GM12892 (cell line): Measurements from ENCODE around the gene SFN.

Source experiments
- DNase-seq: peaks from one replicate; pipeline ENCODE4 v3.0.0; 2011; ENCODE audit not compliant: insufficient read length
- FAIRE-seq: peaks from 2 replicates; lab custom pipeline; 2011; peaks lifted over from hg19 to GRCh38; lab: Jason Lieb, UNC
- POLR2A ChIP-seq: IDR thresholded peaks from 2 replicates; pipeline ENCODE4 v1.6.1; 2011; ENCODE audit warnings: low read depth, low read length, control low read depth
- POLR2AphosphoS5 ChIP-seq: IDR thresholded peaks from 2 replicates; pipeline ENCODE4 v1.6.1; 2011; ENCODE audit warnings: low read depth, low read length, control low read depth
- TAF1 ChIP-seq: IDR thresholded peaks from 2 replicates; pipeline ENCODE4 v1.6.1; 2011; ENCODE audit warnings: low read depth, mild to moderate bottlenecking, control low read depth, low read length, borderline replicate concordance

SFN gene

DNA sequence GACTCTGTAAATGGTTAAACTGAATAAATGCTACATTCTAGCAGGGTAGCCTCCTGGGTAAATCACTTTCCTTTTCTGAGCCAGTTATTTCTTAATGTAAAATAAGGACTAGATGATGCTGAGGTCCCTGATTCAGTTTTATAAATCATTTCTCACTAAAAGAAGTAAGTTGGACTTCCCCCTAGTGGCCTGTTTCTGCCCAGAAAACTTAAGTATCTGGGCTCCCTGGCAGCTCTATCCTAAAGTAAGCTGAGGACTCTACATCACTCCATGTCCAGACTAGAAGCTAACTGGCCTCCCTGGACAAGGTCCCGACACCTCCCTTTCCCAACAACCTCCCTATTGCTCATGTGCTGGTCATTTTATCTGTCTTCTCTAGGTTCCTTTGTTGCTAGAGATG, 24.2 kb downstream of the SFN start:
- FAIRE-seq (no peak), DNase-seq (no peak)
- TF ChIP-seq POLR2AphosphoS5 = no peak
- TF ChIP-seq TAF1 = no peak
- no peak for TF ChIP-seq POLR2A

DNA sequence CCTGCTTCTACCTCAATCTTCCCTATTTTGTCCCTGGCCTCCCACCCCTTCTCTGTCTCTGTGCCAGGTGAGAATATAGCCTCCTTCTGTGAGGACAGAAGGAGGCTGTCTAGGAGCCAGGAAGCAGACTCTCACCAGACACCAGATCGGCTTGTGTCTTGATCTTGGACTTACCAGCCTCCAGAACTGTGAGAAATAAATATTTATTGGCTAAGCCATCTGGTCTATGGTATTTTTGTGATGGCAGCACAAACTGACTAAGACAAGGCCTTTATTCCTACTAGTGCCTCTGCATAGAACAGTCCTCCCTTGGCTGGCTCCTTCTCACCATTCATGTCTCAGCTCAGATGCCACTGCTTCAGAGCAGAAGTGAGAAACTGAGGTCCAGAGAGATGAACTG, 25.3 kb downstream of the SFN start:
- FAIRE-seq (no peak), DNase-seq (no peak)
- TF ChIP-seq POLR2AphosphoS5 (no peak), TAF1 (no peak), POLR2A (no peak)

DNA sequence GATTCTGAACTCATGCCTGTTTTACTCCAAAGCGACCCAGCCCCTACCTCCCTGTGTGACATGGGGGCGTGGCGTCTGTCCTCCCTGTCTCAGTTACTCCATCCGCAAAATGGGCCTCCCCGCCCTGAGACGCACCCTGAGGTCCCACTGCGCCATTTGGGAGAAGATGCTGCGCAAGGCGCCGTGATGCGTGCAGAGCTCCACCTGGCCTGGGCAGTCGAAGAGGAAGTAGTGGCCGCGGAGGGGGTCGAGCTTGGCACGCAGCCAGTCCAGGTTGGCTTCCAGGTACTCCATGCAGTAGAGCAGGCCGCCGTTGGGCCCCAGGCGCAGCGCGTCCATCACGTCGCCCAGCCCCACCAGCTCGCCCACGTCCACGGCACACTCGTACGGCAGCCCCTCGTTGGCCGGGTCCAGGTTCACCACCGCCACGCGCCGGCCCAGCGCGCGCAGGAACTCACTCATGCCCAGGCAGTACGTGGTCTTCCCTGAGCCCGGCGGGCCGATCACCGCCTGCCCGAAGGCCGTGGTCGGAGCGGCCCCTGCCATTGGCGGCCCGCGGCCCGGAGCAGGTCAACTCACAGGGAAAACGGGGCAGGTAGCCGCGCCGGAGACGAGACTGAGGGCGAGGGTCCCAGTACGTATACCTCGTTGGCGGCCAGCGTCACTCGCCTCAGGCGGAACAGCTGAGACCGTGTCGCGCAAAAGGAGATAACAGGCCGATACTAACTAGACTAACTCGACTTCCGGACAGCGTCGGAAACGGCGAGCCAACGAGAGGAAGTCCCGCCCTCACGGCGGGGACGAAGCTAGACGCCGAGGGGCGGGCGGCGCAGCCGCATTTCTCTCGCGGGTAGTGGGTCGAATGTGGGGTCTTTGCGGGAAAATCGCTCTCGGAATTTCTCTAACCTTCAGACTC, 26.9 kb downstream of the SFN start, which contains the start of gene GPN2:
TSS of gene GPN2 (minus strand) at position 733 of the 916 bp plus-strand sequence. CDS start at position 546, 187 bp downstream.
- DNase-seq (peak; percentile 96), FAIRE-seq (peak; percentile 95)
- TF ChIP-seq TAF1 (peak; percentile 63; the same call in 1 of the 2 replicates), POLR2AphosphoS5 (peak; percentile 96), POLR2A (peak; percentile 97)

DNA sequence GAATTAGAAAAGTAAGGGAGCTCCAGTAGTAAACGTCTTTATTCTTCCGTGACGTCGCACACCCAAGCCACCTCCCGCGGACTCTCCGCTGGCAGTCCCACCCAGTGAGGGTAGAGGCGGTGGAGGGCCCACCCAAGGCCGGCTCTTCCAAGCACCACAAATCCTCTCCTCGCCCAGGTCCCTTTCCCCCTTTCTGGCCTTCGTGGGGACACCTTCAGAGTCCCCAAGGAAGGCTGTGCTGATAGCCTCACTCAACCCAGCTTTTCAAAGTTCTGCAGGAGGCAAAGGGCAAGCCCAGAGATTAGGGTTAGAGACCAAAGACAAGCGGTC, 27.5 kb downstream of the SFN start:
- FAIRE-seq = no peak

DNA sequence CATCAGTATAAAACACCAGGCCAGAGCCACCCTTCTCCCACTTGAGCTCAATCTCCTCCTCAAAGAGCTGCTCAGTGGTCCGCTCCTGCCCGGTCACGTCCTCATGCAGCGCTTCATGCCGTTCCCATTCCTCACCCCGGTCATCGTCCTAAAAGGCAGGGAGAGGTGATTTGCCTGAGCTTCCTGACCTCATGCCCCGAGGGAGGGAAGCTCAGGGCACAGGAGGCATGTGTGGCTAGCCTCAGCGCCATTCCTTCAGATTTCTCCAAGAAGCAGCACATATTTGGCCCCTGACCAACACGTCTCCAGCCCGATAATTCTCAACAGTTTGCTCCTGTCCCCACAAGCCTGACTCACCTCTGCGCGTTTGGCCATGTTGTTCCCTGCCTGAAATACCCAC, 31.3 kb downstream of the SFN start:
- FAIRE-seq = no peak
- no peak for TF ChIP-seq POLR2A
- no peak for TF ChIP-seq POLR2AphosphoS5
- TF ChIP-seq TAF1 = no peak

More for the DNA sequence above, 27.5 kb downstream of the SFN start:
- DNase-seq = no peak
- TF ChIP-seq POLR2A (no peak), POLR2AphosphoS5 (no peak), TAF1 (no peak)

DNA sequence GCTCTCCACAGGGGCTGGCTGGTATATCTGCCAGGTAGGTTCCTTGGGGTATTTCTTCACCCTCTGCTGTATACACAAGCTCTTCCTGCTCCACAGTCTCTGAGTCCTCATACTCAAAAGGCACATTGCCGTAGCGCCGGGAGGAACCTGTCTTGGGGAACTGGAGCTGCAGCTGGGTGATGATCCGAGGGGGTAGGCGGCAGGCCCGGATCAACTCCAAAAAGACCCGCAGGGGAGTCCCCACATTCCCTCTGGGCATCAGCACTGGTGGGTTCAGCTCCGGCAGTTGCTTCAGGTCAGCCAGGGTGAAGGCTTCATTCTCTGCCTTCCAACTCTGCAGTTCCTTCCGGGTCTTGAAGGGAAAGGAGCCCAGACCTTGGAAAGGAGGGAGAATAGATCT, 34.4 kb downstream of the SFN start:
- FAIRE-seq = no peak
- no peak for TF ChIP-seq TAF1
- TF ChIP-seq POLR2AphosphoS5 = no peak
- TF ChIP-seq POLR2A = no peak
- DNase-seq = no peak

More for the DNA sequence above, 31.3 kb downstream of the SFN start:
- DNase-seq = no peak

DNA sequence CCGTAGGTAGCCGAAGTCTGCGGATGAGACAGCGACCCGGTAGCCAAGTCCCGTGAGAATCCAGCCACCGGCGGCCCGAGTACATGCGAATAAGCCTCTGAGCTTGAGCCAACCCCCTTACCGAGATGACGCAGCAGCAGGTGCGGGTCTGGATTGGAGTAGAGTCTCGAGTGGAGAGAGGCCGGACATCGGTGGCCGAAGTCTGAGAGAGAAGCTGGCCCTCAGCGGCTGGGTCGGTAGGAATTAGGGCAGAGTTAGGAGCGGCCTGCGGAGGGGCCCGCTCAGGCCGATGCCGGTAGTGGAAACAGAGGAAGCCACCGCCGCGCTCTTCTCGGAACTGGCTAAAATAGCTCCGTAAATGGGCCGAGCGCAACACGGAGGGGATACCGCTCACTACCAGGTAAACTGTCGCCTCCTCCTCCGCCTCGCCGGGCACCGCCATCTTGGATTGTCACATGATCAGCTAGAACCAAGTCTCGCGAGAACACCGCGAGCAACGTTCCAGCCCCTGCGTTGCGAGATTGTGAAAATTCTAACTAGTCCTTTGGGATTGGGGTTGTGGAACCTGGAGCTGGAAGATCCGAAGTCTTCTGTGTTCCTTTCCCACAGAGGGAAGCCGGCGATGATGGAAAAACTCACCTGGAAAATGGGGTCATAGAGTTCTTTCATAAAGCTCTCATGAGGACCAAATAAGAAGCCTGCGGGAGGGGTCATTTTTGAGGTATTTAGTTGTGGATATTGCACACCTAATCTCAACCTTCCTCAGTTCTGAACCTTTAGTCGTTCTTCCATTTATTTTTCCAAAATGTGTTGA, 37.3 kb downstream of the SFN start, which contains the start of gene GPATCH3:
TSS of gene GPATCH3 (minus strand) at position 467 of the 814 bp plus-strand sequence. CDS start at position 442, 25 bp downstream.
- FAIRE-seq (peak; percentile 84), DNase-seq (peak; percentile 80)
- TF ChIP-seq TAF1 (peak; percentile 95), POLR2AphosphoS5 (peak; percentile 83), POLR2A (peak; percentile 92)

DNA sequence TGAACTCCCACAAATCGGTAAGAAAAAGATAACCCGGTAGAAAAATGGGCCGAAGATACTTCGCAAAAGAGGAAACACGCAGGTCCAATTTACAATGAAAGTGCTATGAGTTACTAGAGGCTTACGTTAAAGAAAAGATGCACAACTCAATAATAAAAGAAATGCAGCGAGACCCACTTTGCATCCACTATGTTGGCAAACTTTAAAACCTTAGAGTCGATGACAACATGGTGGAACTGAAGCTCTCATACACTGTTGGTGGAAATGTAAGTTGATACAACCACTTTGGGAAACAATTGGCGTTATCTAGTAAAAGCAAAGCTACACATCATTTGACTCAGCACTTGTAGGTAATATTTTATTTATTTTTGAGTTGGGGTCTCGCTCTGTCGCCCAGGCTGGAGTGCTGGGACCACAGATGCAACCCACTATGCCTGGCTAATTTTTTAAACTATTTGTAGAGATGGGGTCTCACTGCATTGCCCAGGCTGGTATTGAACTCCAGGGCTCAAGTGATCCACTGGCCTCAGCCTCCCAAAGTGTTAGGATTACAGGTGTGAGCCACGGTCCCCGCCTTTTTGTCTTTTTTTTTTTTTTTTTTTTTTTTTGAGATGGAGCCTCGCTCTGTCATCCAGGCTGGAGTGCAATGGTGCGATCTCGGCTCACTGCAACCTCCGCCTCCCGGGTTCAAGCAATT, 38.0 kb downstream of the SFN start:
- FAIRE-seq (peak; percentile 9), DNase-seq (no peak)
- TF ChIP-seq POLR2AphosphoS5 = no peak
- no peak for TF ChIP-seq TAF1
- no peak for TF ChIP-seq POLR2A

DNA sequence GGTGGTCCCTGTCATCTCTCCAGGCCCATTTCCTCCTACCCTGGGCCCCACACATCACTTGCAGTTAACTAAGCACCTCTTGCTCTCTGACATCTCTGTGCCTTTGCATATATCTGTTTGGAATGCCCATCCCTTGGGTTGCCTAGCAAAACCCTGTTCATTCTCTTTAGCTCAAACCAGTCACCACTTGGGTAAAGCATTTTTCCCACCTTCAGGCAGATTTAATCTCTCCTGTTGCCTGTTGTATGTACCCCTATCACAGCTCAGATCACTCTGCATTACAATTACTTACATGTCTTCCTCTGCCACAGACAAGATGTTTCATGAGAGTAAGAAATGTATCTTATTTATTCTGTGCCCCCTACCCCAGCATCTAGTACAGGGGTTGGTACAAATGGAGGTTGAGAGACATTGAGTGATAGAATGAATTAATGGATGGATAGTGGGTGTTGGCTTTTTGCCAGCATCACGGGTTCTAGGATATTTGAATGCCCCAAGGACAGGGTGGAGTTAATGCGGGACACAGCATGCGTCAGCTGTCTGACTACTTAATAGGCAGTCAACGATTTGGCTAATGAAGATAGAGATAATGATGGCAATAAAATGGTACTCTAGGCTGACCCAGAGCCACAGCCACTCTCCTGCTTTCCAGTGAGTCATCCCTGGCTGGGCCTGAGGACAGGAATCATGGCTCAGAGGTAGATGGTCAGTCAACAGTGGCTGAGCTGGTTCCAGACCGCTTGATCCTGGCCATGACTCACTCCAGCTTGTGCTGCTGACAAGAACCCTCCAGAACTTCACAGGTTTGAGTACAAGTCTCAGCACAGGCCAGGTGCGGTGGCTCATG, 44.3 kb downstream of the SFN start:
- TF ChIP-seq POLR2AphosphoS5 = no peak
- TF ChIP-seq POLR2A = no peak
- no peak for TF ChIP-seq TAF1
- no peak for FAIRE-seq
- DNase-seq = no peak

DNA sequence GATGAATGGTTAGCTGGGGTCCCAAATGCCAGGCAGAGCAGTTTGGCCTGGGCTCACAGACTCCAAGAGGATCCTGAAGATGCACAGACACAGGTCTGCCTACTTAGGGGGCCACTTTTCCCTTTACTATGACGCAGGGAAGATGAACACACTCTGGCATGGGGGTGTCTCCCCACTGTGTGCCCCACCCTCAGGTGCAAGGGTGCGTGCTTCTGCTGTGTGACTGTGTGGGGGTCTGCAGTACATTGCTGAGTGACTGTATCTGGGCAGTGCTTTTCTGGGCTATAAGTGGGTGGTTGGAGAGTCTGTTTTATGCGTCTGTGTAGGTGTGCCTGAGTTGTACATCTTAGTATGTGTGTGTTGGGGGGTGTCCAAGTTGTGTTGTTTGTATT, 47.0 kb downstream of the SFN start:
- FAIRE-seq (no peak), DNase-seq (no peak)
- TF ChIP-seq TAF1 = no peak
- TF ChIP-seq POLR2A = no peak
- TF ChIP-seq POLR2AphosphoS5 = no peak
